ENCODE results near the gene PPM1B. TPM values are rescaled to one million over a fixed set of nuclear protein-coding genes. Genes with fewer than 3 reads are reported as not detected.

PPM1B gene
- total RNA-seq, 2 donors from 2014 or later: 50.8 to 77.9 TPM

- TF ChIP-seq, protein P1, sequence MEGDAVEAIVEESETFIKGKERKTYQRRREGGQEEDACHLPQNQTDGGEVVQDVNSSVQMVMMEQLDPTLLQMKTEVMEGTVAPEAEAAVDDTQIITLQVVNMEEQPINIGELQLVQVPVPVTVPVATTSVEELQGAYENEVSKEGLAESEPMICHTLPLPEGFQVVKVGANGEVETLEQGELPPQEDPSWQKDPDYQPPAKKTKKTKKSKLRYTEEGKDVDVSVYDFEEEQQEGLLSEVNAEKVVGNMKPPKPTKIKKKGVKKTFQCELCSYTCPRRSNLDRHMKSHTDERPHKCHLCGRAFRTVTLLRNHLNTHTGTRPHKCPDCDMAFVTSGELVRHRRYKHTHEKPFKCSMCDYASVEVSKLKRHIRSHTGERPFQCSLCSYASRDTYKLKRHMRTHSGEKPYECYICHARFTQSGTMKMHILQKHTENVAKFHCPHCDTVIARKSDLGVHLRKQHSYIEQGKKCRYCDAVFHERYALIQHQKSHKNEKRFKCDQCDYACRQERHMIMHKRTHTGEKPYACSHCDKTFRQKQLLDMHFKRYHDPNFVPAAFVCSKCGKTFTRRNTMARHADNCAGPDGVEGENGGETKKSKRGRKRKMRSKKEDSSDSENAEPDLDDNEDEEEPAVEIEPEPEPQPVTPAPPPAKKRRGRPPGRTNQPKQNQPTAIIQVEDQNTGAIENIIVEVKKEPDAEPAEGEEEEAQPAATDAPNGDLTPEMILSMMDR (IDR thresholded peaks at IDR 0.05): no peak
- intact Hi-C loops (cut with DNase I): no loop called here
- H3K4me1 ChIP-seq: no peaks in the 10 kb centered on the region
Observed at GRCh38 chr2:44135771-44136170, 32.9 kb upstream of the PPM1B start.

GRCh38 chr2:44136252-44136651 is 32.4 kb upstream of the PPM1B start:
- H3K36me3 ChIP-seq: no peaks in the 10 kb centered on the region
- H3K9ac ChIP-seq (ENCODE audit: low read depth in 2 of 2, low read length in 2 of 2): no peak overlapping the region
- TF ChIP-seq, protein P1 (IDR thresholded peaks at IDR 0.05): no peak
- no peak overlapping the region for H3K4me3 ChIP-seq
- no peaks in the 10 kb centered on the region for H3K4me1 ChIP-seq
- H3K27ac ChIP-seq: no peak overlapping the region
- H3K27me3 ChIP-seq: no peaks in the 10 kb centered on the region
- intact Hi-C loops (cut with DNase I): no loop called here
- DNase-seq: no peak
- H3K9me3 ChIP-seq: no peaks in the 10 kb centered on the region

More at GRCh38 chr2:44135771-44136170, 32.9 kb upstream of the PPM1B start:
- Histone ChIP-seq H3K27ac (no peak overlapping the region), H3K27me3 (no peaks in the 10 kb centered on the region), H3K9me3 (no peaks in the 10 kb centered on the region), H3K9ac (ENCODE audit: low read depth in 2 of 2, low read length in 2 of 2) (no peak overlapping the region), H3K4me3 (no peak overlapping the region), H3K36me3 (no peaks in the 10 kb centered on the region)
- no peak for DNase-seq

GRCh38 chr2:44137048-44137447 is 31.6 kb upstream of the PPM1B start:
- no peaks in the 10 kb centered on the region for H3K4me1 ChIP-seq
- no peak overlapping the region for H3K4me3 ChIP-seq
- TF ChIP-seq, protein P1 (IDR thresholded peaks at IDR 0.05): no peak
- H3K9ac ChIP-seq (ENCODE audit: low read depth in 2 of 2, low read length in 2 of 2): no peak overlapping the region
- H3K27me3 ChIP-seq: no peaks in the 10 kb centered on the region
- H3K9me3 ChIP-seq: no peaks in the 10 kb centered on the region
- H3K36me3 ChIP-seq: no peaks in the 10 kb centered on the region
- intact Hi-C loops (cut with DNase I): no loop called here
- no peak for DNase-seq
- no peak overlapping the region for H3K27ac ChIP-seq

DNA sequence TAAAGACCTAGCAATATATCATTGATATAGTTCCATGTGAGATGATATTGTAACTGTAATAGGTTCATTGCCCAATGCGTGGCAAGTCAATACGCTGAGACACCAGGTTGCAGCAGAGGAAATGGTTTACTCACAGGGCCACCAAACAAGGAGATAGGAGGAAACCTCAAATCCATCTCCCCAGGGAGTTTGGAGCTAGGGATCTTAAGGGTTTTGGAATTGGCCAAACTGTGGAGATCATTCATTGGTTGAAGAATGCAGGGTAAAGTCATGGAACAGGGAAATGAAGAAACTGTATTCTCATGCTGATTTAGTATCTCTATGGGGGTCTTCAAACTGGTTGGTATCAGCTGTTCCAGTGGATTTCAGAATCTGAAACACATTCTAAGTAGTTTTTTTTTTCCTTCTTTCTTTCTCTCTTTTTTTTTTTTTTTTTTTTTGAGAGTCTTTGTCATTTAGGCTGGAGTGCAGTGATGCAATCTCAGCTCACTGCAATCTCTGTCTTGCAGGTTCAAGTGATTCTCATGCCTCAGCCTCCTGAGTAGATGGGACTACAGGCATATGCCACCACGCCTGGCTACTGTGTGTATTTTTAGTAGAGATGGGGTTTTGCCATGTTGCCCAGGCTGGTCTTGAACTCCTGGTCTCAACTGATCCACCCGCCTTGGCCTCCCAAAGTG is 30.7 kb upstream of the PPM1B start:
- no peaks in the 10 kb centered on the region for H3K4me1 ChIP-seq
- no peaks in the 10 kb centered on the region for H3K36me3 ChIP-seq
- intact Hi-C loops (cut with DNase I): no loop called here
- no peak overlapping the region for H3K4me3 ChIP-seq
- no peaks in the 10 kb centered on the region for H3K9me3 ChIP-seq
- H3K27ac ChIP-seq: no peak overlapping the region
- H3K27me3 ChIP-seq: no peaks in the 10 kb centered on the region
- TF ChIP-seq, protein P1 (IDR thresholded peaks at IDR 0.05): no peak
- no peak overlapping the region for H3K9ac ChIP-seq (ENCODE audit: low read depth in 2 of 2, low read length in 2 of 2)
- DNase-seq: no peak

- no peaks in the 10 kb centered on the region for H3K27me3 ChIP-seq
- intact Hi-C loops (cut with DNase I): no loop called here
- DNase-seq: no peak
- H3K4me1 ChIP-seq: no peaks in the 10 kb centered on the region
- no peak overlapping the region for H3K9ac ChIP-seq (ENCODE audit: low read depth in 2 of 2, low read length in 2 of 2)
- no peaks in the 10 kb centered on the region for H3K36me3 ChIP-seq
- TF ChIP-seq, protein P1 (IDR thresholded peaks at IDR 0.05): no peak
- no peak overlapping the region for H3K4me3 ChIP-seq
- no peaks in the 10 kb centered on the region for H3K9me3 ChIP-seq
- H3K27ac ChIP-seq: no peak overlapping the region
Observed at GRCh38 chr2:44139741-44140140, 28.9 kb upstream of the PPM1B start.
